C4-2B (cell line): Measurements from ENCODE around the gene EXOC6B.

ENCODE experiments used
- H3K27ac ChIP-seq: fragments of 450-650 bp; 2 replicates; pipeline ENCODE4 v1.5.1; 2017
- CTCF ChIP-seq: fragments of 450-650 bp; conservative IDR thresholded peaks from 2 replicates; pipeline ENCODE4 v1.5.1; 2017; ENCODE audit warnings: mild to moderate bottlenecking
- ZFX ChIP-seq: fragments of 450-650 bp; IDR thresholded peaks from 2 replicates; pipeline ENCODE4 v1.6.1; 2017

EXOC6B gene

GRCh38 chr2:72204786-72205503 lies 620.9 kb downstream of the EXOC6B start:
- no peak overlapping the region for H3K27ac ChIP-seq
- TF ChIP-seq CTCF (no peak), ZFX (no peak)

- TF ChIP-seq ZFX = no peak
- TF ChIP-seq CTCF = no peak
- H3K27ac ChIP-seq = no peak overlapping the region
Measured at GRCh38 chr2:72204156-72204785, 621.6 kb downstream of the EXOC6B start.

GRCh38 chr2:72198532-72199241 lies 627.1 kb downstream of the EXOC6B start:
- no peak overlapping the region for H3K27ac ChIP-seq
- TF ChIP-seq CTCF (no peak), ZFX (no peak)

GRCh38 chr2:72193723-72194122 lies 632.1 kb downstream of the EXOC6B start:
- no peak overlapping the region for H3K27ac ChIP-seq
- TF ChIP-seq ZFX = no peak
- TF ChIP-seq CTCF = no peak

- no peak for TF ChIP-seq ZFX
- TF ChIP-seq CTCF = no peak
- no peak overlapping the region for H3K27ac ChIP-seq
Measured at GRCh38 chr2:72191441-72191840, 634.4 kb downstream of the EXOC6B start.

- no peak overlapping the region for H3K27ac ChIP-seq
- TF ChIP-seq ZFX (no peak), CTCF (no peak)
Measured at GRCh38 chr2:72185206-72185605, 640.6 kb downstream of the EXOC6B start.

GRCh38 chr2:72183466-72183865 lies 642.4 kb downstream of the EXOC6B start:
- H3K27ac ChIP-seq = no peak overlapping the region
- TF ChIP-seq CTCF (no peak), ZFX (no peak)
